ENCODE measurements around the gene MLX. TPM values are rescaled to one million over a fixed set of nuclear protein-coding genes. Genes with fewer than 3 reads are reported as not detected.
A peak's percentile ranks its signal among the peaks of the same experiment; 100 is the strongest.

The MLX gene
- total RNA-seq, 2 experiments from 2014 or later, result 38.4 to 39.7 TPM

GRCh38 chr17:42561897-42562387, 5.0 kb upstream of the MLX start, which contains the start of gene COASY:
Gene COASY, plus strand, starts transcription at chr17:42562148. Its CDS starts 475 bp downstream, at chr17:42562623.
- Mint-ChIP-seq H3K36me3 (peaks cover 11% of the 10 kb centered on the region), H3K9me3 (no peaks in the 10 kb centered on the region), H3K27me3 (no peaks in the 10 kb centered on the region), H3K4me1 (ENCODE audit: low read depth) (peaks cover 38% of the 10 kb centered on the region), H3K4me3 (peak within 1 kb of the TSS; percentile 93), H3K27ac (peak within 1 kb of the TSS; percentile 84)
- POLR2A ChIA-PET, result no interaction called here
- CTCF ChIA-PET, result interaction anchor here (1.1 kb wide), 1 partner anchor 16 kb away, joined by 3 read pairs; no protein-coding TSS in a partner anchor
- intact Hi-C loops (cut with micrococcal nuclease), result loop anchor here (1.0 to 2.0 kb wide), 2 partner anchors 15 to 47 kb away; partner anchors contain the start of genes PSMC3IP, RETREG3 and TUBG1
- DNase-seq, result peak; percentile 96

DNA sequence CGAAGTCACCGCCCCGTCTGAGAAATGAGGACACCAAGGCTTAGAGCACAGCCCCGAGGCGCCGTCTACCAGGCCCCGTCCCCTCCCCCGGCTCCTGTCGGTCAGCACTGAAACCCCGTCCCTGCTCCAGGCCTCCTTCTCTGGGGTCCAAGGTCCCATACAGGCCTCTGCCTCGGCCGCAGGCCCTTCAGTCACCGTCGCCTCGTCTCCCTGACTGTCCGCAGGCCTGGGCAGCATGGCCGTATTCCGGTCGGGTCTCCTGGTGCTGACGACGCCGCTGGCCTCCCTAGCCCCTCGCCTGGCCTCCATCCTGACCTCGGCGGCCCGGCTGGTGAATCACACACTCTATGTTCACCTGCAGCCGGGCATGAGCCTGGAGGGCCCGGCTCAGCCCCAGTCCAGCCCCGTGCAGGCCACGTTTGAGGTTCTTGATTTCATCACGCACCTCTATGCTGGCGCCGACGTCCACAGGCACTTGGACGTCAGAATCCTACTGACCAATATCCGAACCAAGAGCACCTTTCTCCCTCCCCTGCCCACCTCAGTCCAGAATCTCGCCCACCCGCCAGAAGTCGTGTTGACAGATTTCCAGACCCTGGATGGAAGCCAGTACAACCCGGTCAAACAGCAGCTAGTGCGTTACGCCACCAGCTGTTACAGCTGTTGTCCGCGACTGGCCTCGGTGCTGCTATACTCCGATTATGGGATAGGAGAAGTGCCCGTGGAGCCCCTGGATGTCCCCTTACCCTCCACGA, 4.3 kb upstream of the MLX start:
- intact Hi-C loops (cut with micrococcal nuclease), result loop anchor here (1.0 to 2.0 kb wide), 2 partner anchors 14 to 47 kb away; partner anchors contain the start of genes PSMC3IP, RETREG3 and TUBG1
- Mint-ChIP-seq H3K9me3 (no peaks in the 10 kb centered on the region), H3K4me3 (peak overlapping the region; percentile 93), H3K4me1 (ENCODE audit: low read depth) (peaks cover 39% of the 10 kb centered on the region), H3K27me3 (no peaks in the 10 kb centered on the region), H3K36me3 (peaks cover 11% of the 10 kb centered on the region), H3K27ac (peak overlapping the region; percentile 84)
- peak; percentile 38 for DNase-seq
- POLR2A ChIA-PET, result interaction anchor here (0.7 to 1.1 kb wide), 3 partner anchors 8 to 15 kb away, joined by 3 to 4 read pairs (median 3); partner anchors contain the start of genes HSD17B1 and PSMC3IP
- CTCF ChIA-PET, result interaction anchor here (1.0 to 1.1 kb wide), 2 partner anchors 16 to 340 kb away, joined by 3 to 4 read pairs; no protein-coding TSS in a partner anchor

DNA sequence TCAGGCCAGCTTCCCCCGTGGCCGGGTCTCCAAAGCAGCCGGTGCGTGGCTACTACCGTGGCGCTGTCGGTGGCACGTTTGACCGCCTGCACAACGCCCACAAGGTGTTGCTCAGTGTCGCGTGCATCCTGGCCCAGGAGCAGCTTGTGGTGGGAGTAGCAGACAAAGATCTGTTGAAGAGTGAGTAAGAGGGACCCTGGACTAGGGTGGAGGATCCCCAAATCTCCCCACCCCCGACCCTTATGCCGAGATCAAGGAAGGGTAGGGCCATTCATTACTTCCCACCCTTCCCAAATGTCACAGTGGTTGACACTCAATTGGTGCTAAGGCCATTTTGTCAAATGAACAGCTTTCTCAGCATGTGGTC, 3.8 kb upstream of the MLX start:
- peak overlapping the region; percentile 84 for H3K27ac Mint-ChIP-seq
- H3K9me3 Mint-ChIP-seq, result no peaks in the 10 kb centered on the region
- H3K4me3 Mint-ChIP-seq, result peak overlapping the region; percentile 93
- H3K36me3 Mint-ChIP-seq, result peaks cover 15% of the 10 kb centered on the region
- ChIA-PET CTCF (interaction anchor here (0.7 to 1.1 kb wide), 3 partner anchors 9 to 340 kb away, joined by 3 to 4 read pairs (median 4); no protein-coding TSS in a partner anchor), POLR2A (interaction anchor here (0.7 to 1.1 kb wide), 4 partner anchors 9 to 78 kb away, joined by 3 to 4 read pairs (median 3); partner anchors contain the start of genes HSD17B1 and PSMC3IP)
- H3K27me3 Mint-ChIP-seq, result no peaks in the 10 kb centered on the region
- peaks cover 42% of the 10 kb centered on the region for H3K4me1 Mint-ChIP-seq (ENCODE audit: low read depth)
- DNase-seq, result no peak
- intact Hi-C loops (cut with micrococcal nuclease), result loop anchor here (2.0 kb wide), 1 partner anchor 14 kb away; the partner anchor contains the start of gene PSMC3IP

DNA sequence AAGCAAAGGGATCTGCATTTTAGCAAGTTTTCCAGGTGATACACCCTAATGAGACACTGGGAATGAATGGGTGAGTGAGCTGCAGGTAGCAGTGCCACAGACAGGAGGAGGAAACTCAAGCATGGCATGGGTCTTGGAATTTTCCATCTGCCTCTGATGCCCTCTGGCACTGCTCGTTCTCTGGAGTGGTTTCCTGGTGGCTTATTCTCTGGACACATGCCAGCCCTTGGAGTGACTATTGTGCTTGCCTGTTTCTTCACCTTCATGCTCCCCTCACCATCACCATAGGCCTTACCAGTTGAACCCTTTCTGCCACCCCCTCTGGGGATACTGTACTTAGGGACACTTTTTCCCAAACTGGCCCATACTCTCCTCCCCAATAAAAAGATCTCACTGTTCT, 3.4 kb upstream of the MLX start:
- ChIA-PET CTCF (interaction anchor here (0.7 to 1.9 kb wide), 3 partner anchors 9 to 341 kb away, joined by 4 to 12 read pairs (median 4); partner anchors contain the start of gene PSMC3IP), POLR2A (interaction anchor here (0.7 to 1.3 kb wide), 4 partner anchors 9 to 78 kb away, joined by 3 read pairs; partner anchors contain the start of genes HSD17B1 and NAGLU)
- H3K27me3 Mint-ChIP-seq, result no peaks in the 10 kb centered on the region
- H3K9me3 Mint-ChIP-seq, result no peaks in the 10 kb centered on the region
- H3K27ac Mint-ChIP-seq, result peak overlapping the region; percentile 14
- H3K36me3 Mint-ChIP-seq, result peaks cover 15% of the 10 kb centered on the region
- intact Hi-C loops (cut with micrococcal nuclease), result loop anchor here (2.0 kb wide), 1 partner anchor 13 kb away; the partner anchor contains the start of gene PSMC3IP
- peak overlapping the region; percentile 93 for H3K4me3 Mint-ChIP-seq
- no peak for DNase-seq
- peaks cover 45% of the 10 kb centered on the region for H3K4me1 Mint-ChIP-seq (ENCODE audit: low read depth)

DNA sequence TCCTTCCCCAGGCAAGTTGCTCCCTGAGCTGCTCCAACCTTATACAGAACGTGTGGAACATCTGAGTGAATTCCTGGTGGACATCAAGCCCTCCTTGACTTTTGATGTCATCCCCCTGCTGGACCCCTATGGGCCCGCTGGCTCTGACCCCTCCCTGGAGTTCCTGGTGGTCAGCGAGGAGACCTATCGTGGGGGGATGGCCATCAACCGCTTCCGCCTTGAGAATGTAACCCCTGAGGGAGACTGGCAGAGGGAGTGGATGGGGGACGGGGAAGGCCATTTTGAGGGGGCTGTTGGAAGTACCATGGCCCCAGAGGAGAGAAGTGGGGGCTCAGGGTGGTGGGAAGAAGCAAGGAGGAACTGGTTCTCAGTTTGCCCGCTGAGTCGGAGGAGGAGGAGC, 3.0 kb upstream of the MLX start:
- Mint-ChIP-seq H3K4me1 (ENCODE audit: low read depth) (peaks cover 49% of the 10 kb centered on the region), H3K27ac (peak overlapping the region; percentile 14), H3K4me3 (peak overlapping the region; percentile 93), H3K27me3 (no peaks in the 10 kb centered on the region), H3K36me3 (peaks cover 19% of the 10 kb centered on the region), H3K9me3 (no peaks in the 10 kb centered on the region)
- intact Hi-C loops (cut with micrococcal nuclease), result loop anchor here (2.0 kb wide), 1 partner anchor 13 kb away; the partner anchor contains the start of gene PSMC3IP
- CTCF ChIA-PET, result interaction anchor here (0.7 to 1.9 kb wide), 4 partner anchors 8 to 341 kb away, joined by 3 to 12 read pairs (median 4); partner anchors contain the start of gene PSMC3IP
- POLR2A ChIA-PET, result interaction anchor here (0.7 to 1.3 kb wide), 2 partner anchors 28 to 78 kb away, joined by 3 read pairs; partner anchors contain the start of gene NAGLU
- DNase-seq, result no peak

DNA sequence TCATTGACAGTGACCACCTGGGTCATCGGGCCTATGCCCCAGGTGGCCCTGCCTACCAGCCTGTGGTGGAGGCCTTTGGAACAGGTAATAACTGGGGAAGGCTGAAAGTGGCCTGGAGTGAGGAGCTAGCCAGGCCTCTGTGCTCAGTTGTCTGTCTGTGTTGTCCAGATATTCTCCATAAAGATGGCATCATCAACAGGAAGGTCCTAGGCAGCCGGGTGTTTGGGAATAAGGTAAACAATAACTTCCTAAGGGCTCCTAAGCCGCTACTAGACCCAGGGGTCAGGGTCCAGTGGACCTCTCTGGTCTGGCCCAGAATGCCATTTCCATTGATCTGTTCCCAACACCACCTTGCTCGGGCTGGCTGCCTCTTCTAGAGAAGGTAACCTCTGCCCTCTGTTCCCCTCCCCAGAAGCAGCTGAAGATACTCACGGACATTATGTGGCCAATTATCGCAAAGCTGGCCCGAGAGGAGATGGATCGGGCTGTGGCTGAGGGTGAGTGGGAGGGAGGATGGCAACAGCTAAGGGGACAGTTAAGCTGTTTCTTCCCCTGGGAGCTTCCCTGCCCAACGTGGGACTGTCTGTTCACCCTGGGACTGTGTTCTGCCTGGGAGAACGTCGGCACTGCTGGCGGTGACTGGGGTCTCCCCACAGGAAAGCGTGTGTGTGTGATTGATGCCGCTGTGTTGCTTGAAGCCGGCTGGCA, 1.9 kb upstream of the MLX start:
- ChIA-PET CTCF (interaction anchor here (1.0 to 1.9 kb wide), 3 partner anchors 11 to 17 kb away, joined by 3 to 12 read pairs (median 5); partner anchors contain the start of gene PSMC3IP), POLR2A (interaction anchor here (1.1 to 3.8 kb wide), 2 partner anchors 12 to 44 kb away, joined by 3 to 38 read pairs; partner anchors contain the start of genes PSMC3IP, RETREG3 and TUBG1)
- Mint-ChIP-seq H3K27ac (no peak overlapping the region), H3K9me3 (no peaks in the 10 kb centered on the region), H3K4me1 (ENCODE audit: low read depth) (peaks cover 54% of the 10 kb centered on the region), H3K27me3 (no peaks in the 10 kb centered on the region), H3K4me3 (peak overlapping the region; percentile 5), H3K36me3 (peaks cover 26% of the 10 kb centered on the region)
- no peak for DNase-seq
- intact Hi-C loops (cut with micrococcal nuclease), result no loop called here

- ChIA-PET POLR2A (interaction anchor here (0.5 to 3.8 kb wide), 4 partner anchors 12 to 177 kb away, joined by 3 to 38 read pairs (median 3); partner anchors contain the start of genes PSMC3IP, RETREG3, STAT3 and TUBG1), CTCF (interaction anchor here (1.9 to 5.4 kb wide), 2 partner anchors 11 to 12 kb away, joined by 5 to 50 read pairs; partner anchors contain the start of gene PSMC3IP)
- Mint-ChIP-seq H3K27ac (peak overlapping the region; percentile 30), H3K4me1 (ENCODE audit: low read depth) (peaks cover 50% of the 10 kb centered on the region), H3K27me3 (no peaks in the 10 kb centered on the region), H3K36me3 (peaks cover 26% of the 10 kb centered on the region), H3K4me3 (peak overlapping the region; percentile 96), H3K9me3 (no peaks in the 10 kb centered on the region)
- no peak for DNase-seq
- intact Hi-C loops (cut with micrococcal nuclease), result loop anchor here (2.0 kb wide), 1 partner anchor 43 kb away; the partner anchor contains the start of genes RETREG3 and TUBG1
Measured at GRCh38 chr17:42565523-42566214, 1.2 kb upstream of the MLX start.

GRCh38 chr17:42566215-42566882, 551 bp upstream of the MLX start:
- Mint-ChIP-seq H3K4me3 (peak overlapping the region; percentile 96), H3K4me1 (ENCODE audit: low read depth) (peaks cover 48% of the 10 kb centered on the region), H3K9me3 (no peaks in the 10 kb centered on the region), H3K36me3 (peaks cover 28% of the 10 kb centered on the region), H3K27me3 (no peaks in the 10 kb centered on the region), H3K27ac (peak overlapping the region; percentile 96)
- CTCF ChIA-PET, result interaction anchor here (1.9 to 5.4 kb wide), 2 partner anchors 11 to 12 kb away, joined by 5 to 50 read pairs; partner anchors contain the start of gene PSMC3IP
- intact Hi-C loops (cut with micrococcal nuclease), result loop anchor here (2.0 kb wide), 1 partner anchor 42 kb away; the partner anchor contains the start of genes RETREG3 and TUBG1
- POLR2A ChIA-PET, result interaction anchor here (0.5 to 3.8 kb wide), 4 partner anchors 11 to 178 kb away, joined by 3 to 38 read pairs (median 3); partner anchors contain the start of genes PSMC3IP and STAT3
- DNase-seq, result no peak

DNA sequence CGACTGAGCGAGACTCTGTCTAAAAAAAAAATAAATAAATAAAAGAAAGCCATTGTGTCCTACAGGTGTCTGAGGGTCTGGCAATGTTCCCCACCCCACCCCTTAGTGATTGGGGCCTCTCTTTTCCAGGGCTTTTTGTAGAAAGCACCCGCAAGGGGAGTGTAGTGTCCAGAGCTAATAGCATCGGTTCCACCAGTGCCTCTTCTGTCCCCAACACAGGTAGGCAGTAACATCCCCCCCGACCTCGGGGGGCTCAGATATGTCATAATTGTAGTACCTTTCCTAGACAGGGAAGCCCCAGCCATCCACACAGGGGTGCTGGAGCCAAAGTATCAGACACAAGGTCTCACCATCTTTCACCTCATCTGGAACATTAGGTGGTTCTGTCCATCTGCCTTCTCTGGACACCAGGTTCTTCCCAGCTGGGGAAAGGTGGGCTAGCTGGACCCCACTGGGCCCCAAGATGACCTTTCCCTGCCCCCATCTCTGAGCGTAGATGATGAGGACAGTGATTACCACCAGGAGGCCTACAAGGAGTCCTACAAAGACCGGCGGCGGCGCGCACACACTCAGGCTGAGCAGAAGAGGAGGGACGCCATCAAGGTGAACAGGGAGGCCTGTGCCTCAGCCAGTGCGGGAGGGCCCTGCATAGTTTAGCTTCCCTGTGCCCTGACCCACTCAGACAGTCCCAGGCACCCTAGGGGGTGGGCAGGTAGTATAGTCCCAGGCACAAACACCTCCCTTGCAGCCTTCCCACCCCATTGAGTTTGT, 1.6 kb downstream of the MLX start:
- ChIA-PET POLR2A (interaction anchor here (0.8 to 3.8 kb wide), 4 partner anchors 9 to 33 kb away, joined by 3 to 38 read pairs (median 4); partner anchors contain the start of genes NAGLU and PSMC3IP), CTCF (interaction anchor here (1.0 to 5.4 kb wide), 6 partner anchors 9 to 112 kb away, joined by 3 to 50 read pairs (median 4); partner anchors contain the start of gene PSMC3IP)
- no peaks in the 10 kb centered on the region for H3K9me3 Mint-ChIP-seq
- peaks cover 37% of the 10 kb centered on the region for H3K36me3 Mint-ChIP-seq
- peak overlapping the region; percentile 96 for H3K4me3 Mint-ChIP-seq
- no peak for DNase-seq
- H3K27me3 Mint-ChIP-seq, result no peaks in the 10 kb centered on the region
- peak overlapping the region; percentile 33 for H3K27ac Mint-ChIP-seq
- intact Hi-C loops (cut with micrococcal nuclease), result no loop called here
- peaks cover 36% of the 10 kb centered on the region for H3K4me1 Mint-ChIP-seq (ENCODE audit: low read depth)

Measured in activated CD4-positive, alpha-beta memory T cell treated with anti-CD3 and anti-CD28 coated beads for 36 hours (primary cell).